D721Med (cell line): ENCODE measurements around the gene KCNK1.
"Not testable (repeated sequence)": the region's sequence is repeated elsewhere in the genome, so short reads cannot be mapped to it uniquely, and the experiment has no call there.

Source experiments
- DNase-seq: peaks from one replicate; pipeline ENCODE4 v3.0.0; 2011; ENCODE audit warnings: low spot score; ENCODE audit not compliant: insufficient read length
- FAIRE-seq: peaks from 2 replicates; lab custom pipeline; 2011; peaks lifted over from hg19 to GRCh38; lab: Jason Lieb, UNC
- CTCF ChIP-seq: IDR thresholded peaks from 2 replicates; pipeline ENCODE4 v1.5.1; 2012; ENCODE audit warnings: mild to moderate bottlenecking, control low read depth; ENCODE audit not compliant: insufficient read depth; ENCODE audit errors: missing control alignments

The KCNK1 gene

GRCh38 chr1:233607252-233608119 lies 6.4 kb upstream of the KCNK1 start:
- TF ChIP-seq CTCF: no peak
- no peak for DNase-seq
- no peak for FAIRE-seq

GRCh38 chr1:233608988-233609387 lies 4.9 kb upstream of the KCNK1 start:
- DNase-seq: no peak
- no peak for TF ChIP-seq CTCF
- no peak for FAIRE-seq

GRCh38 chr1:233609926-233610325 lies 4.0 kb upstream of the KCNK1 start:
- no peak for TF ChIP-seq CTCF
- FAIRE-seq (no peak), DNase-seq (no peak)

- no peak for TF ChIP-seq CTCF
- DNase-seq (no peak), FAIRE-seq (no peak)
Measured at GRCh38 chr1:233610628-233611027, 3.3 kb upstream of the KCNK1 start.

GRCh38 chr1:233611363-233611762 lies 2.5 kb upstream of the KCNK1 start:
- FAIRE-seq, DNase-seq: not testable (repeated sequence)

GRCh38 chr1:233614173-233614742 lies 352 bp downstream of the KCNK1 start:
- DNase-seq (peak; percentile 43), FAIRE-seq (no peak)
- no peak for TF ChIP-seq CTCF

GRCh38 chr1:233614743-233615521 lies 1.0 kb downstream of the KCNK1 start:
- no peak for FAIRE-seq
- no peak for DNase-seq
- no peak for TF ChIP-seq CTCF
